ENCODE data around the gene GABBR1.

The GABBR1 gene

DNA sequence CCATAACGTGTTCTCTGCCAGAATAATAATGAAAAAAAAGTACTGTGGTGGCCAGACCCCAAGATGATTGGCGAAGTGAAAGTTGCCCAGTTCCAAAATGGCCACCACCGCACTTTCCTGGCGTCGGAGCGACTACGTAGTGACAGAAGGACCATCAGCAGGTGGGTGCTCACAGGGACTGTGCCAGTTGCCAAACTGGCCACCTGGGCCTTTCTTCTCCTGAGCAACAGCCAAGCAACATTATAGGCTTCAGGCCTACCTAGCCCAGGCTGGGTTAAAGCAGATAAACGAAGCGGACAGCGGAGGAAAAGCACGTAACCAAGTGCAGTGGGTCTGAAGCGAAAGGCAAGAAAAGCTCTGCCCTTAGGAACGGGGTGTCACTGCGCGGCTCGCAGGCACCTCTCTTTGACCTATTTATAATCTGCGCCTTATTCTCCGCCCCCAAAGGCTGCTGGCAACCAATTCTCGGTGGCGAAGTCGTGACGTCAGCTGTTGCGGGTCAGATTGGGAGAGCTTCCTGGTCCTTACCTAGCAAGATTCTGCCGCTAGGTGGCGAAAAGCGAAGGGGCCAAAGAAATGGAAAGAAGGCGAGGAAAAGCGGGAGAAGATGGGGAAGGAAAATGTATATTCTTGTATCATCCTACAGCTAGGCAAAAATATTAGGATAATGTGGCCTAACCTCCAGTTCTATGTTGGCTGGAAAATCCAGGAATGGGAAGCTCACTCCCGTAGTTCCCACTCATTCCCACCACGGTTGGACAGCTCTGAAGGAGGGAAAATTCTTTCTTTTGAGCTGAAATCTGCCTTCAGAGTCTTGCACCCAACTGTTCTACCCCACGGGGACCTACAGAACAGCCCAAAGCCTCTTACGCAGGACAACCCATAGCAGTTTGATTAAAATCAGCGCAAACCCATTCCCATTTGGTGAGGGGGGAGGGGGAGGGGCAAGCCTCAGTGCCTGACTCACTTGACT, 17.0 kb upstream of the GABBR1 start:
- Histone ChIP-seq H4K8ac (ENCODE audit: low read length) (peak overlapping the region; percentile 47), H2AK5ac (ENCODE audit: low read length, severe bottlenecking) (no peak overlapping the region), H3K27ac (ENCODE audit: low read length, poor library complexity, severe bottlenecking) (peak overlapping the region; percentile 43), H2BK120ac (ENCODE audit: low read depth, low read length) (no peak overlapping the region), H3K79me1 (replicated peaks; ENCODE audit: low read length, poor library complexity, severe bottlenecking) (no peaks in the 10 kb centered on the region), H2AFZ (ENCODE audit: low read depth, low read length) (peak overlapping the region; percentile 95), H3K4me2 (ENCODE audit: low read length, poor library complexity, severe bottlenecking) (peak overlapping the region; percentile 90), H2BK5ac (ENCODE audit: low read depth, low read length, poor library complexity, severe bottlenecking) (no peak overlapping the region), H3K4me1 (ENCODE audit: control insufficient read depth, insufficient read depth, low read depth, low read length) (peaks cover 8% of the 10 kb centered on the region), H4K91ac (ENCODE audit: low read length) (no peak overlapping the region), H3K14ac (ENCODE audit: low read length in 2 of 2) (no peak overlapping the region), H2BK12ac (ENCODE audit: low read length in 2 of 2) (no peak overlapping the region), H2BK15ac (ENCODE audit: low read depth, poor library complexity, severe bottlenecking) (no peak overlapping the region), H3K36me3 (ENCODE audit: control insufficient read depth in 1 of 2, insufficient read depth in 2 of 2, low read depth in 1 of 2, low read length in 2 of 2) (no peaks in the 10 kb centered on the region), H3K27me3 (ENCODE audit: control insufficient read depth in 1 of 2, insufficient read depth in 1 of 2, low read length in 2 of 2) (peaks cover 4 to 9% of the 10 kb centered on the region in 2 experiments), H3K9ac (ENCODE audit: low read length) (peak overlapping the region; percentile 94), H3K9me3 (ENCODE audit: control insufficient read depth, low read length) (no peaks in the 10 kb centered on the region), H3K18ac (ENCODE audit: low read depth in 1 of 2, low read length in 2 of 2) (peak overlapping the region in 1 of 2 experiments; percentile 46), H3K23ac (ENCODE audit: low read length in 2 of 2) (no peak overlapping the region), H3K4ac (ENCODE audit: low read depth in 1 of 2, low read length in 2 of 2) (peak overlapping the region in 1 of 2 experiments; percentile 9), H3K4me3 (ENCODE audit: insufficient read depth in 1 of 2, low read depth in 1 of 2, low read length in 2 of 2) (peak overlapping the region; percentile 48 to 85)
- peak; percentile 96 for DNase-seq
- WGBS = 11% methylated on average over 31 of the region's 33 CpGs

GRCh38 chr6:29647927-29648642, 15.1 kb upstream of the GABBR1 start:
- Histone ChIP-seq H3K4ac (ENCODE audit: low read depth in 1 of 2, low read length in 2 of 2) (no peak overlapping the region), H3K4me1 (ENCODE audit: control insufficient read depth, insufficient read depth, low read depth, low read length) (peaks cover 8% of the 10 kb centered on the region), H3K27me3 (ENCODE audit: control insufficient read depth in 1 of 2, insufficient read depth in 1 of 2, low read length in 2 of 2) (peaks cover 0 to 3% of the 10 kb centered on the region in 2 experiments), H3K27ac (ENCODE audit: low read length, poor library complexity, severe bottlenecking) (no peak overlapping the region), H3K9me3 (ENCODE audit: control insufficient read depth, low read length) (no peaks in the 10 kb centered on the region), H4K8ac (ENCODE audit: low read length) (no peak overlapping the region), H2BK12ac (ENCODE audit: low read length in 2 of 2) (no peak overlapping the region), H3K79me1 (replicated peaks; ENCODE audit: low read length, poor library complexity, severe bottlenecking) (no peaks in the 10 kb centered on the region), H3K4me3 (ENCODE audit: insufficient read depth in 1 of 2, low read depth in 1 of 2, low read length in 2 of 2) (no peak overlapping the region), H2AK5ac (ENCODE audit: low read length, severe bottlenecking) (no peak overlapping the region), H3K4me2 (ENCODE audit: low read length, poor library complexity, severe bottlenecking) (no peak overlapping the region), H3K36me3 (ENCODE audit: control insufficient read depth in 1 of 2, insufficient read depth in 2 of 2, low read depth in 1 of 2, low read length in 2 of 2) (no peaks in the 10 kb centered on the region), H2AFZ (ENCODE audit: low read depth, low read length) (no peak overlapping the region), H3K18ac (ENCODE audit: low read depth in 1 of 2, low read length in 2 of 2) (no peak overlapping the region), H4K91ac (ENCODE audit: low read length) (no peak overlapping the region), H2BK15ac (ENCODE audit: low read depth, poor library complexity, severe bottlenecking) (no peak overlapping the region), H3K23ac (ENCODE audit: low read length in 2 of 2) (no peak overlapping the region), H2BK5ac (ENCODE audit: low read depth, low read length, poor library complexity, severe bottlenecking) (no peak overlapping the region), H2BK120ac (ENCODE audit: low read depth, low read length) (no peak overlapping the region), H3K14ac (ENCODE audit: low read length in 2 of 2) (no peak overlapping the region), H3K9ac (ENCODE audit: low read length) (no peak overlapping the region)
- DNase-seq = peak; percentile 49
- WGBS = 93% methylated on average over 23 of the region's 23 CpGs

DNA sequence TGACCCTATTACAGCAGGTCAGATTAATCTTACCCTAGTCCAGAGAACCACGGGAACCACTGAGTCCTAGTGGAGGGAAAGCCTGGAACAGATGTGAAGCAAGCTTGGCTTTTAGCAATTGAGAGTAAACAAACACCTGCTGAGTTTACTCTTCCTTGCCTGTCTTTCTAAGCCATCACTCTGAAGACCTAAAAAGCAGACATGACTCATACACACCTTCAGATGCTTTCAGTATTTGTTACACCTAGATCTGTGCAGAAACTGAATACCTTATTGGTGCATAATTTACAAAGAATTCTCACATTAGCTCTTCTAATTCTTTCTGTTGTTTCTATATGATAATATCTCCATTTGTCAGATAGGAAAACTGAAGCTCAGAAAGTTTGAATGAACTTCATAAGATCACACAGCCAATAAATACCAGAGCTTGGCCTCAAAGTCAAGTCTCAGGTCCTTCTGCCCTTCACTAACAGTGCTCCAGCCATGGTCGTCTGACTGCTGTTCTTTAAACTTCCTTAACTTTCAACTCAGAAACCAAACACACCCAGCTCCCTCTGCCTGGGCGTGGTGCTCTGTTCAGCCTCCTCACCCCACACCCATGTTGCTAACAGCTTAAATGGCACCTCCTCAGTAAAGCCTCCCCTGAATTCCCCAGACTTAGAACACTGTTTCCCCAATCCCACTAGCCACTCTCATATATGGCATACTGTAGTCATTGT, 8.6 kb upstream of the GABBR1 start:
- 47% methylated on average over 3 of the region's 3 CpGs for WGBS
- Histone ChIP-seq H3K4me2 (ENCODE audit: low read length, poor library complexity, severe bottlenecking) (no peak overlapping the region), H3K27me3 (ENCODE audit: control insufficient read depth in 1 of 2, insufficient read depth in 1 of 2, low read length in 2 of 2) (peaks cover 0 to 3% of the 10 kb centered on the region in 2 experiments), H2BK5ac (ENCODE audit: low read depth, low read length, poor library complexity, severe bottlenecking) (no peak overlapping the region), H3K23ac (ENCODE audit: low read length in 2 of 2) (no peak overlapping the region), H2AK5ac (ENCODE audit: low read length, severe bottlenecking) (no peak overlapping the region), H3K4me1 (ENCODE audit: control insufficient read depth, insufficient read depth, low read depth, low read length) (no peaks in the 10 kb centered on the region), H3K9me3 (ENCODE audit: control insufficient read depth, low read length) (no peaks in the 10 kb centered on the region), H3K79me1 (replicated peaks; ENCODE audit: low read length, poor library complexity, severe bottlenecking) (no peaks in the 10 kb centered on the region), H2AFZ (ENCODE audit: low read depth, low read length) (no peak overlapping the region), H3K4ac (ENCODE audit: low read depth in 1 of 2, low read length in 2 of 2) (no peak overlapping the region), H3K18ac (ENCODE audit: low read depth in 1 of 2, low read length in 2 of 2) (no peak overlapping the region), H3K36me3 (ENCODE audit: control insufficient read depth in 1 of 2, insufficient read depth in 2 of 2, low read depth in 1 of 2, low read length in 2 of 2) (no peaks in the 10 kb centered on the region), H3K9ac (ENCODE audit: low read length) (no peak overlapping the region), H4K91ac (ENCODE audit: low read length) (no peak overlapping the region), H2BK120ac (ENCODE audit: low read depth, low read length) (no peak overlapping the region), H2BK15ac (ENCODE audit: low read depth, poor library complexity, severe bottlenecking) (no peak overlapping the region), H2BK12ac (ENCODE audit: low read length in 2 of 2) (no peak overlapping the region), H4K8ac (ENCODE audit: low read length) (no peak overlapping the region), H3K4me3 (ENCODE audit: insufficient read depth in 1 of 2, low read depth in 1 of 2, low read length in 2 of 2) (no peak overlapping the region), H3K14ac (ENCODE audit: low read length in 2 of 2) (no peak overlapping the region), H3K27ac (ENCODE audit: low read length, poor library complexity, severe bottlenecking) (no peak overlapping the region)
- no peak for DNase-seq
